C4-2B (cell line): ENCODE results near the gene WDR5.

ENCODE experiments used
- ZFX ChIP-seq: fragments of 450-650 bp; IDR thresholded peaks from 2 replicates; pipeline ENCODE4 v1.6.1; 2017
- TF ChIP-seq, protein P1 (sequence below): fragments of 450-650 bp; conservative IDR thresholded peaks from 2 replicates; pipeline ENCODE4 v1.5.1; 2017; ENCODE audit warnings: mild to moderate bottlenecking

DNA sequence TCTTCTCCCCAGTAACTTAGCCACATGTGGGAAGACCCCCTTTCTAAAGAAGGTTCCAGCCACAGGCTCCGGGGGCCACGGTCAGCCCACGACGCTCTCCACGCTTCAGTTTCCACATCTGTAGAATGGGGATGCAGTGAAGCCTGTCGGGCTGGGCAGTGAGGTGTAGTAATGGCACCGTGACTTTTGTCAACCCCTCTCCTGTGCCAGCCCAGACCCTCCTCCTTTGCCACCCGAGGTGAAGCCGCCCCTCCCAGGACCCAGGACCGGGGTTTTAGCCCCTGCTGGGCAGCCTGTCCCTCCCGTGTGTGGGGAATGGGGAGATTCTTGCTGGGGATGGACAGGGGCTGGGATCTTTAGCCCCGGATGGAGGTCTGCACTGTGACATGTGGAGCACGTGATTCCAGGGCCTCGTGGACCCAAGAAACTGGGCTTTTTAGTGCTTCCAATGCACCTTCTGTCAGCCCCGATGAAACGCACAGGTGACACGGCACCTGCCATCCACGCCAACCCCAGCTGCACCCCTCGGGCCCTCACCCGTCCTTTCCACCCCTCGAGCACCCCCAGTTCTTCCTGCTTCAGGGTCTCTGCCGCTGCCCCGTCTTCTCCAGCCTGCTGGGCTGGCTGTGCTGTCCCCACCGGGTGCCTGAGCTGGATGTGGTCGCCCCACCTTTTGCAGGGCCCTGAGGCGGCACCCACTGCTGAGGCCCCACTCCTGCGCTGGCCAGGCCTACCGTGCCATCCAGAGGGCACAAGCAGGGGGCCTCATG, 41.9 kb downstream of the WDR5 start:
- TF ChIP-seq, protein P1, sequence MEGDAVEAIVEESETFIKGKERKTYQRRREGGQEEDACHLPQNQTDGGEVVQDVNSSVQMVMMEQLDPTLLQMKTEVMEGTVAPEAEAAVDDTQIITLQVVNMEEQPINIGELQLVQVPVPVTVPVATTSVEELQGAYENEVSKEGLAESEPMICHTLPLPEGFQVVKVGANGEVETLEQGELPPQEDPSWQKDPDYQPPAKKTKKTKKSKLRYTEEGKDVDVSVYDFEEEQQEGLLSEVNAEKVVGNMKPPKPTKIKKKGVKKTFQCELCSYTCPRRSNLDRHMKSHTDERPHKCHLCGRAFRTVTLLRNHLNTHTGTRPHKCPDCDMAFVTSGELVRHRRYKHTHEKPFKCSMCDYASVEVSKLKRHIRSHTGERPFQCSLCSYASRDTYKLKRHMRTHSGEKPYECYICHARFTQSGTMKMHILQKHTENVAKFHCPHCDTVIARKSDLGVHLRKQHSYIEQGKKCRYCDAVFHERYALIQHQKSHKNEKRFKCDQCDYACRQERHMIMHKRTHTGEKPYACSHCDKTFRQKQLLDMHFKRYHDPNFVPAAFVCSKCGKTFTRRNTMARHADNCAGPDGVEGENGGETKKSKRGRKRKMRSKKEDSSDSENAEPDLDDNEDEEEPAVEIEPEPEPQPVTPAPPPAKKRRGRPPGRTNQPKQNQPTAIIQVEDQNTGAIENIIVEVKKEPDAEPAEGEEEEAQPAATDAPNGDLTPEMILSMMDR, result no peak
- TF ChIP-seq ZFX, result no peak
